Measurements from ENCODE around the gene PPFIA3.

PPFIA3 gene

DNA sequence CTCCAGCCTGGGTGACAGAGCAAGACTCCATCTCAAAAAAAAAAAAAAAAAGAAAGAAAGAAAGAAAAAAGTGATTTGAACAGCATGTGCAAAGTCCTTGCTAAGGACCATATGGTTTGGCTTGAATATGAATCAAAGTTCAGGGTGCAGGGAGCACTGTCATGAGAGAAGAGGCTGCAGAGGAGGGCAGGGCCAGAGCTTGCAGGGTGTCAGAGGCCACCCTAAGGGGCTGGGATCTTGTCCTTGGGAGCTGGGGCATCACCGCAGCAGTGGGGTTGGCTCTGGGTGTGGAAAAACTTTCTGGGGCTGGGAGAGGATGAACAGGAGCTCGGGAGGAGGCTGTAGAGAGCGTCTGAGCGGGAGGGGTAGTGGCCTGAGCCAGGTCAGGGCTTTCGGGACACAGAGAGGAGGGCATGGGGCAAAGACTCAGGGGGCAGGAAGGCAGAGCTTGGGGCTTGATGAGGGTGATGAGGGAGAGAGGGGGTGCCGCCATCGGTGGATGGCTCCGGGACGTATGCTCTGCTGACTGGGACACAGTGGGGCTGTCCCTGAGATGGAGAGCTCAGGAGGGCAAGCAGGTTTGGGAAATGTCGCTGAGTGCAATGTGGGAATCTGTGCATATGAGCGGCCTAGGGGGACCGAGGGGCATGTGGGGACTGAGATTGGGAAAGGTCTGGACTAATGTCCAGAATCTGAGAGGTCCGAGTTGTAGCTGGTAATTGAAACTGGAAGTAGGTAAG is 41.3 kb downstream of the PPFIA3 start:
- TF ChIP-seq, protein P1, sequence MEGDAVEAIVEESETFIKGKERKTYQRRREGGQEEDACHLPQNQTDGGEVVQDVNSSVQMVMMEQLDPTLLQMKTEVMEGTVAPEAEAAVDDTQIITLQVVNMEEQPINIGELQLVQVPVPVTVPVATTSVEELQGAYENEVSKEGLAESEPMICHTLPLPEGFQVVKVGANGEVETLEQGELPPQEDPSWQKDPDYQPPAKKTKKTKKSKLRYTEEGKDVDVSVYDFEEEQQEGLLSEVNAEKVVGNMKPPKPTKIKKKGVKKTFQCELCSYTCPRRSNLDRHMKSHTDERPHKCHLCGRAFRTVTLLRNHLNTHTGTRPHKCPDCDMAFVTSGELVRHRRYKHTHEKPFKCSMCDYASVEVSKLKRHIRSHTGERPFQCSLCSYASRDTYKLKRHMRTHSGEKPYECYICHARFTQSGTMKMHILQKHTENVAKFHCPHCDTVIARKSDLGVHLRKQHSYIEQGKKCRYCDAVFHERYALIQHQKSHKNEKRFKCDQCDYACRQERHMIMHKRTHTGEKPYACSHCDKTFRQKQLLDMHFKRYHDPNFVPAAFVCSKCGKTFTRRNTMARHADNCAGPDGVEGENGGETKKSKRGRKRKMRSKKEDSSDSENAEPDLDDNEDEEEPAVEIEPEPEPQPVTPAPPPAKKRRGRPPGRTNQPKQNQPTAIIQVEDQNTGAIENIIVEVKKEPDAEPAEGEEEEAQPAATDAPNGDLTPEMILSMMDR (IDR thresholded peaks at IDR 0.05; ENCODE audit: low read depth, low read length, missing control alignments): no peak
- H3K4me3 ChIP-seq (ENCODE audit: low read depth, low read length): no peak overlapping the region
- DNase-seq (ENCODE audit: low read depth): no peak

DNA sequence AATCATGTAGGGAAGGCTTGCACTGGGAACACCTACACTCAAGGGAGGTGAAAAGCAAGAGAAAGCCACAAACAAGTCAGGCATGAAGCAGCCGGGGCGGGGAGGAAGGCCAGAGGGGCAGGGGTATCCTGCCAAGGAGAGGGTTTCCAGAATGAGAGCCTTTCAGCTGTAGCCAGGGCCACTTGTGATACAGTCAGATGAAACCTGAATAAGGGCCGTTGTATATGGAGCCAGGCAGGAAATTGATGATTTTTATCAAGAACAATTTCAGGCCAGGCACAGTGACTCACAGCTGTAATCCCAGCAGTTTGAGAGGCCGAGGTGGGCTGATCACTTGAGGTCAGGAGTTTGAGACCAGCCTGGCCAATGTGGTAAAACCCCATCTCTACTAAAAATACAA is 42.6 kb downstream of the PPFIA3 start:
- no peak overlapping the region for H3K4me3 ChIP-seq (ENCODE audit: low read depth, low read length)
- no peak for DNase-seq (ENCODE audit: low read depth)
- TF ChIP-seq, protein P1 (IDR thresholded peaks at IDR 0.05; ENCODE audit: low read depth, low read length, missing control alignments): no peak

DNA sequence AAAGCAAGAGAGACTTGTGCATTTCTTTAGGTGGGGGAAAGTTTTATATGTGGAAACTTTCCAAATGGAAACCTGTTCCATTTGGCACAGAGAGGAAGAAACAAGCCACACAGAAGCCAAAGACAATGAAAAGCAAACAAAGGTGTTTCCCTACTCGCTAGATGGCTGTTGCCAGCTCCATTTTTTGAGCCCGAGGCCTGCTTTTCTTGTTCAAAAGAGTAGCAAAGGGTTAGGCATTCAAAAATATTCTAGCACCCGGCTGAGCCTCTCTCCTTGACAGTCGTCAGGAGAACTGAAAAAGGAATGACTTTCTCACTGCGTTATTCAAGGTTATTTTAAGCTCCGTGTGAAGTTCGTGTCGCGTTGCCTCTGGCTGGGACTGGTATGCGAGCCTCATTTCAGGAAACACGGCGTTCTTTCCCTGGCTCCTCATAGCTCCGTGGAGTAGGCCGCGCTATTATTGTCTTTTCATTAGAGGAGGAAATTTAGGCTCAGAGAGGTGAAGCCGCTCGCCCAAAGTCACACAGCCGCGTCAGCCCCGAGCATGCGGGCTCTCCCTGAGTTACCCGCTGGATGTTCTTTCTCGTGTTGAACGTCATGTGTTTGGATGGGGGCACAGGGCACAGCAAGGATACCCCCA is 45.9 kb downstream of the PPFIA3 start:
- TF ChIP-seq, protein P1 (IDR thresholded peaks at IDR 0.05; ENCODE audit: low read depth, low read length, missing control alignments): no peak
- no peak overlapping the region for H3K4me3 ChIP-seq (ENCODE audit: low read depth, low read length)
- no peak for DNase-seq (ENCODE audit: low read depth)

DNA sequence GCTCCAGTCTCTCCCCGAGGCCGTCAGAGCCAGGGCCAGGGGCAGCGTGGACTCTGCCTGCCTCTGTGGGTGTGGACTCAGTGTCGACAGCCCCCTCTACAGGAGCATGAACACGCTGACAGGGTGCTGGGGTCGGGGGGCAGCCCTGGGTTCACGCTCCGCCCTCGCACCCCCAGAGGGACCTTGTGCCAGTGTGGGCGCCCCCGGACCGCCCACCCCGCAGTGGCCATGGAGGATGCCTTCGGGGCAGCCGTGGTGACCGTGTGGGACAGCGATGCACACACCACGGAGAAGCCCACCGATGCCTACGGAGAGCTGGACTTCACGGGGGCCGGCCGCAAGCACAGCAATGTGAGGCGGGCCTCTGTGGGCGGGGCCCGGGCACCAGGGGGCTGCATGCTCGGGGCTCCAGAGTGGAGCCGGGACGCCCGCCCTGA is 46.5 kb downstream of the PPFIA3 start:
- no peak overlapping the region for H3K4me3 ChIP-seq (ENCODE audit: low read depth, low read length)
- DNase-seq (ENCODE audit: low read depth): no peak
- TF ChIP-seq, protein P1 (IDR thresholded peaks at IDR 0.05; ENCODE audit: low read depth, low read length, missing control alignments): no peak

DNA sequence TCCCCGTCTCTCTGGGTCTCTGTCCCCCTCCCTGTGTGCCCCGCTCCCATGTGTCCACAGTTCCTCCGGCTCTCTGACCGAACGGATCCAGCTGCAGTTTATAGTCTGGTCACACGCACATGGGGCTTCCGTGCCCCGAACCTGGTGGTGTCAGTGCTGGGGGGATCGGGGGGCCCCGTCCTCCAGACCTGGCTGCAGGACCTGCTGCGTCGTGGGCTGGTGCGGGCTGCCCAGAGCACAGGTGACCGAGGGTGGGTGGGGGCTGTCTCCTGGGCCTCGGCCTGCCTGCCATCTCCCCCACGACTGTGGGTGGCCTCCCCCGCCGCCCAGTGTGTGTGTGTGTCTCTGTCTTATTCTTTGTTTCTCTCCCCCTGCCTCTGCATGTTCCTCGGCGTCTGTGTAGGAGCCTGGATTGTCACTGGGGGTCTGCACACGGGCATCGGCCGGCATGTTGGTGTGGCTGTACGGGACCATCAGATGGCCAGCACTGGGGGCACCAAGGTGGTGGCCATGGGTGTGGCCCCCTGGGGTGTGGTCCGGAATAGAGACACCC is 48.6 kb downstream of the PPFIA3 start:
- no peak overlapping the region for H3K4me3 ChIP-seq (ENCODE audit: low read depth, low read length)
- DNase-seq (ENCODE audit: low read depth): no peak
- TF ChIP-seq, protein P1 (IDR thresholded peaks at IDR 0.05; ENCODE audit: low read depth, low read length, missing control alignments): no peak

DNA sequence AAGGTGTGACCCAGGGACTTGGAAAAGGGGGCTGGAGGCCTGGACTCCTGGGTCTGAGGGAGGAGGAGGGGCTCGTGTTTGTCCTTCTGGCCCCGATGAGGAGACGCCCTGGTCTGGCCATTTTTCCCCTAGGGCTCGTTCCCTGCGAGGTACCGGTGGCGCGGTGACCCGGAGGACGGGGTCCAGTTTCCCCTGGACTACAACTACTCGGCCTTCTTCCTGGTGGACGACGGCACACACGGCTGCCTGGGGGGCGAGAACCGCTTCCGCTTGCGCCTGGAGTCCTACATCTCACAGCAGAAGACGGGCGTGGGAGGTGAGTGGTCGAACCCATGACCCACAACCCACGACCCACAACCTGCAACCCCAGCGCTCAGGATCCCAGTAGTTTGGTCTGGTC is 49.1 kb downstream of the PPFIA3 start:
- H3K4me3 ChIP-seq (ENCODE audit: low read depth, low read length): no peak overlapping the region
- TF ChIP-seq, protein P1 (IDR thresholded peaks at IDR 0.05; ENCODE audit: low read depth, low read length, missing control alignments): no peak
- no peak for DNase-seq (ENCODE audit: low read depth)

Data from GM12864 (cell line).